Uterus (tissue), 4 donors: ENCODE data around the gene SGK1. TPM values are rescaled to one million over a fixed set of nuclear protein-coding genes. Genes with fewer than 3 reads are reported as not detected.

Experiments used
- DNase-seq, 2 donors: peaks; one replicate each; pipeline ENCODE4 v3.0.0-alpha.2; 2019 to 2020
- H3K27ac ChIP-seq, 2 donors: fragments of 200-600 bp; sonication (generic); 1 replicate in 1 of 2; 2 replicates in 1 of 2; pipeline ENCODE4 v1.5.1; 2016 to 2018
- H3K27me3 ChIP-seq, 2 donors: fragments of 200-600 bp; sonication (generic); one replicate each; pipeline ENCODE4 v1.5.1; 2018 to 2019; ENCODE audit warnings: control low read depth in 1 of 2
- H3K36me3 ChIP-seq, 2 donors: fragments of 200-600 bp; sonication (generic); one replicate each; pipeline ENCODE4 v1.5.1; 2019; ENCODE audit warnings: control low read depth in 1 of 2
- H3K4me1 ChIP-seq, 2 donors: fragments of 200-600 bp; sonication (generic); one replicate each; pipeline ENCODE4 v1.5.1; 2018 to 2019; ENCODE audit warnings: control low read depth in 1 of 2
- H3K4me3 ChIP-seq, 2 donors: fragments of 200-600 bp; sonication (generic); 1 replicate in 1 of 2; 2 replicates in 1 of 2; pipeline ENCODE4 v1.5.1; 2018 to 2019; ENCODE audit warnings: mild to moderate bottlenecking in 1 of 2
- H3K9me3 ChIP-seq, 2 donors: fragments of 200-600 bp; sonication (generic); one replicate each; pipeline ENCODE4 v1.5.1; 2019; ENCODE audit warnings: control low read depth in 1 of 2
- POLR2A ChIP-seq, 2 donors: fragments of 450-650 bp; IDR thresholded peaks; one replicate each; pipeline ENCODE4 v1.6.1; 2016; ENCODE audit warnings: antibody characterized with exemption in 2 of 2, mild to moderate bottlenecking in 1 of 2, moderate library complexity in 1 of 2
- intact Hi-C: fragments of 100-400 bp; cut with DNase I; formaldehyde crosslinking; loops from one replicate; pipeline ENCODE4 v1.15.1; 2023; ENCODE audit warnings: low total_unique reads
- total RNA-seq, 4 donors: library from RNA; depleted of rRNA in 3 of 4; stranded (reverse); fragments of >200 nt in 3 of 4; gene quantifications; one replicate each; pipeline versions ENCODE4 v1.1.0 to v1.2.4, GENCODE V29; 2014 to 2023
- TF ChIP-seq, protein P1 (sequence below), 4 experiments: fragments of 200-600 bp in 2 of 4; fragments of 450-650 bp in 2 of 4; sonication (generic) in 2 of 4; IDR thresholded peaks; one replicate each; pipeline ENCODE4 v1.5.1; 2016 to 2019; ENCODE audit warnings: antibody characterized with exemption in 4 of 4, mild to moderate bottlenecking in 2 of 4, moderate library complexity in 1 of 4
- donor health status: DM: yes; HTN: yes; CAD: no.

Gene SGK1
- total RNA-seq, 4 donors from 2014 or later: 47.1 to 75.0 (median 59.8) TPM

DNA sequence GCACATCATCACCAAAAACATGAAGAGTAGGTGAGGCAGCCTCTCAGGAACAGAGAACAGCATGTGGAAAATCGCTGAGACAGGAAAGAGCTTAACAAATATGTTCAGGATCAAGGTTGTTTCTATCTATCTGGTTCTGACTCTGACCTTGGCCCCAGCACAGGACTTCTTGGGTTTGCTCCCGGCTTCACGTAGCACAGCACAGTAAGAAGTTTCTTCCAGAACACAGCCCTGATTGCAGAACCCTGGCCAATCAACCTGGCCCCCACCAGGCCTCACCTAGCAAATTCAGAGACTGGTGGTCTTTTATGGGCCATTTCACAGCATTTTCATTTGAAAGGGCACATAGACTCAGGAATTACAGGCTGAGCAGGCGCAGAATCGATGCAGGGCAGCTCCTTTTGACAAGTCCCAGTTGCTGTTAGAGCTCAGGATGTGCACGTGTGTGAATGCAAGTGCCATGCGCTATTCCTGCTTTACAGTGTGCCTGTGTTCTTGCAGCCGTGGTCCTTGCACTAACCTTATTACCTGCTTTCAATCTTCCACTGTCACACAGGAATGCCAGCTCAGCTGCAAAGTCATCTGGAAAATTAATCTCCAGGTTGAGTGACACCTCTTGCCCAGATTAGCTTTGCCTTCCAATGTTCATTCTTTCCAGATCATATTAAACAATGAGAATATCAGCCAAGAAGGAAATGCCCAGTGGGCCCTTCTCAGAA is 165.0 kb downstream of the SGK1 start:
- H3K27ac ChIP-seq: no peak overlapping the region
- no peak for DNase-seq
- TF ChIP-seq, protein P1, sequence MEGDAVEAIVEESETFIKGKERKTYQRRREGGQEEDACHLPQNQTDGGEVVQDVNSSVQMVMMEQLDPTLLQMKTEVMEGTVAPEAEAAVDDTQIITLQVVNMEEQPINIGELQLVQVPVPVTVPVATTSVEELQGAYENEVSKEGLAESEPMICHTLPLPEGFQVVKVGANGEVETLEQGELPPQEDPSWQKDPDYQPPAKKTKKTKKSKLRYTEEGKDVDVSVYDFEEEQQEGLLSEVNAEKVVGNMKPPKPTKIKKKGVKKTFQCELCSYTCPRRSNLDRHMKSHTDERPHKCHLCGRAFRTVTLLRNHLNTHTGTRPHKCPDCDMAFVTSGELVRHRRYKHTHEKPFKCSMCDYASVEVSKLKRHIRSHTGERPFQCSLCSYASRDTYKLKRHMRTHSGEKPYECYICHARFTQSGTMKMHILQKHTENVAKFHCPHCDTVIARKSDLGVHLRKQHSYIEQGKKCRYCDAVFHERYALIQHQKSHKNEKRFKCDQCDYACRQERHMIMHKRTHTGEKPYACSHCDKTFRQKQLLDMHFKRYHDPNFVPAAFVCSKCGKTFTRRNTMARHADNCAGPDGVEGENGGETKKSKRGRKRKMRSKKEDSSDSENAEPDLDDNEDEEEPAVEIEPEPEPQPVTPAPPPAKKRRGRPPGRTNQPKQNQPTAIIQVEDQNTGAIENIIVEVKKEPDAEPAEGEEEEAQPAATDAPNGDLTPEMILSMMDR (IDR thresholded peaks at IDR 0.05): no peak
- no peak for TF ChIP-seq POLR2A (IDR thresholded peaks at IDR 0.05)
- no peaks in the 10 kb centered on the region for H3K27me3 ChIP-seq
- H3K36me3 ChIP-seq: no peaks in the 10 kb centered on the region
- no peaks in the 10 kb centered on the region for H3K4me1 ChIP-seq
- intact Hi-C loops: no loop called here
- H3K4me3 ChIP-seq: no peak overlapping the region
- H3K9me3 ChIP-seq: no peaks in the 10 kb centered on the region

DNA sequence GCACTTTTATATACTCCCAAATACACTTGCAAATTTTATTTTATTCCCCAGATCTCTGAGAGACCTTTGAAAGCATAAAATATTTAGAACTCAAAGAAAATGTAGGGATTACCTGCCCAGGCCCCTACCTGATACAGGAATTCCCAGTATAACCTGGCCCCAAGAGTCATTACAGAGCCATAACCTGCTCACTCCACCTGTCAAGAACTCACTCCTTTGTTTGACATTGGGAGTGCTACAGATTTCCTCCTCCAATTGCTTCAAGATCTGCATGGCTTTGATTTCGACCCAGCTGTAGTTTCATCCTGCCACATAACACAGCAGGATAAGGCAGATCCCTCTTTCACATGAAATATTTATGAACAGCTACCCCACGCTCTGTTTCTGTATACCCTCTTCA is 169.3 kb downstream of the SGK1 start:
- no peaks in the 10 kb centered on the region for H3K4me1 ChIP-seq
- intact Hi-C loops: no loop called here
- H3K4me3 ChIP-seq: no peak overlapping the region
- TF ChIP-seq, protein P1 (IDR thresholded peaks at IDR 0.05): no peak
- TF ChIP-seq POLR2A (IDR thresholded peaks at IDR 0.05): no peak
- no peak for DNase-seq
- no peaks in the 10 kb centered on the region for H3K9me3 ChIP-seq
- H3K27ac ChIP-seq: no peak overlapping the region
- no peaks in the 10 kb centered on the region for H3K36me3 ChIP-seq
- H3K27me3 ChIP-seq: no peaks in the 10 kb centered on the region

DNA sequence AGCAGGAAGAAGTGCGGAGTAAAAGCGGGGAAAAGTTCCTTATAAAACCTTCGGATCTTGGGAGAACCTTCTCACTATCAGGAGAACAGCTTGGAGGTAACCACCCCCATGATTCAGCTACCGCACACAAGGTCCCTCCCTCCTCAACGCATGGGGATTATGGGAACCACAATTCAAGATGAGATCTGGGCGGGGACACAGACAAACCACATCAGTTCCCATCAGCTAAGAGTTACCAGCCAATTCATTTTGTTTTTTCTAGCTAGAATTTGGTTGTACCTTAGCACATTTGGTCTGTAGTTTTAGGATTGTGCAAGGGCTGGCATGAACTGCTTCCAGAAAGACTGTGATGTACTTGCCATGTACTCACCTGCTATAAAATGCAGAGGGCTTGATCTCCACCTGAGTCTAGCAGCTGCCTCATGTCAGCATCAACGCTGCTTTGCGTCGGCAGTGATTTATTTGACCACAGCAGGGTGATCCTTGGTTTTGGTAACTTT is 170.8 kb downstream of the SGK1 start:
- no peak for DNase-seq
- H3K36me3 ChIP-seq: no peaks in the 10 kb centered on the region
- H3K27ac ChIP-seq: no peak overlapping the region
- H3K9me3 ChIP-seq: no peaks in the 10 kb centered on the region
- H3K4me1 ChIP-seq: no peaks in the 10 kb centered on the region
- TF ChIP-seq POLR2A (IDR thresholded peaks at IDR 0.05): no peak
- TF ChIP-seq, protein P1 (IDR thresholded peaks at IDR 0.05): no peak
- no peaks in the 10 kb centered on the region for H3K27me3 ChIP-seq
- intact Hi-C loops: no loop called here
- no peak overlapping the region for H3K4me3 ChIP-seq

DNA sequence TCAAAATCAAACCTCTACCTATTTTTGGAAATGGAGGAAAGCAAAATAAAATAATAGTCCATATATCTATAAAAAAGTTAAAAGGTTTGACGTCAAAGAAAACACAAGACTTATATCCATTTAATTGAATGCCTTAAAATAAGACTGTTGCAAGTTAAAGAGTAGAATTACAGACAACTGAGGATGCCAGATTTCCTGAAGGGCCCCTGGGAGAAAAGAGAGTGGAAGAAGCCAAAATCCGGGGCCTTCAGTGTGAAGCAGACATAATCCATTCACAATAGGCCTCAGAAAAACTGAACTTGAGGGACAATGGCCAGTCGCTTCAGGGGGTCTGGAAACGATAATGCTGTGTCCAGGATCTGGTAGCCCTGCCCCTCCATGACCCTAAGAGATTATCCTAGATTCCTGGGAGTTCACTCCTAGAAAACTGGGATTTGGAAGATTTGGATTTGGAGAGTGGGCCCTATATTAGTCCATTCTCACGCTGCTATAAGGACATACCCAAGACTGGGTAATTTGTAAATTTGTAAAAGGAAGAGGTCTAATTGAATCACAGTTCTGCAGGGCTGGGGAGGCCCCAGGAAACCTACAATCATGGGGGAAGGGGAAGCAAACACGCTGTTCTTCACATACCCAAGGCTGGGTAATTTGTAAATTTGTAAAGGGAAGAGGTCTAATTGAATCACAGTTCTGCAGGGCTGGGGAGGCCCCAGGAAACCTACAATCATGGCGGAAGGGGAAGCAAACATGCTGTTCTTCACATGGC is 171.5 kb downstream of the SGK1 start:
- Histone ChIP-seq H3K4me3 (no peak overlapping the region), H3K36me3 (no peaks in the 10 kb centered on the region), H3K27me3 (no peaks in the 10 kb centered on the region), H3K4me1 (no peaks in the 10 kb centered on the region), H3K27ac (no peak overlapping the region), H3K9me3 (no peaks in the 10 kb centered on the region)
- DNase-seq: no peak
- no peak for TF ChIP-seq POLR2A (IDR thresholded peaks at IDR 0.05)
- TF ChIP-seq, protein P1 (IDR thresholded peaks at IDR 0.05): no peak
- intact Hi-C loops: no loop called here

DNA sequence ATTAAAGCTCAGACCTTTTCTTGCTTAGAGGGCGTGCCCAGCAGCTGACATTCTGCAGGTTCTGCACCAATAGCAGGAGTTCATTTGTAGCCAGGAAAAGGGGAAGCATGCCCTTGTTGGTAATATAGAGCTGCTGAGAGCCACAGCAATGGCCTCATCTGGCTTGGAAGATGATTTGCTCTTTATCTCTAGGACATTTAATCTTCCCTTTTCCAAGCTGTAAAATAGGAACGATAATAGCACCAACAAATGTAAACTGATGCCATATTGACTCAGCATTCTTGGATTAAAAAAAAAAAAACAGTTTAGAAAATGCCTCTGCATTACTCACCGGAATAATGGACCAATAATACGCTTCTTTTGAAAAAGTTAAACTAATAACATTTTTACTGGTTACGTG is 172.1 kb downstream of the SGK1 start:
- intact Hi-C loops: no loop called here

More for the DNA sequence above, 172.1 kb downstream of the SGK1 start:
- no peaks in the 10 kb centered on the region for H3K27me3 ChIP-seq
- no peaks in the 10 kb centered on the region for H3K4me1 ChIP-seq
- H3K36me3 ChIP-seq: no peaks in the 10 kb centered on the region
- H3K4me3 ChIP-seq: no peak overlapping the region
- TF ChIP-seq, protein P1 (IDR thresholded peaks at IDR 0.05): no peak
- TF ChIP-seq POLR2A (IDR thresholded peaks at IDR 0.05): no peak
- DNase-seq: no peak
- no peak overlapping the region for H3K27ac ChIP-seq
- H3K9me3 ChIP-seq: no peaks in the 10 kb centered on the region
